Aorta (tissue), 5 donors: ENCODE measurements around the gene SORL1. TPM values are rescaled to one million over a fixed set of nuclear protein-coding genes. Genes with fewer than 3 reads are reported as not detected.

Source experiments
- ATAC-seq: fragments of 200-7000 bp; cut with Tn5 transposase; one replicate; pipeline ENCODE4 v1.9.1; 2022; ENCODE audit warnings: moderate library complexity; ENCODE audit not compliant: low FRiP score
- DNase-seq, 2 donors: peaks; one replicate each; pipeline ENCODE4 v3.0.0-alpha.2; 2020
- H3K27ac ChIP-seq, 2 donors: one replicate each; pipeline ENCODE4 v1.5.1; 2013; ENCODE audit warnings: low read length in 2 of 2, mild to moderate bottlenecking in 2 of 2, moderate library complexity in 2 of 2, control low read depth in 1 of 2, inconsistent platforms in 1 of 2, low read depth in 1 of 2
- H3K27me3 ChIP-seq, 2 donors: one replicate each; pipeline ENCODE4 v1.6.1; 2013; ENCODE audit warnings: control low read depth in 1 of 2, low read length in 1 of 2, mild to moderate bottlenecking in 1 of 2, moderate library complexity in 1 of 2; ENCODE audit not compliant: insufficient read depth in 2 of 2, control insufficient read depth in 1 of 2
- H3K36me3 ChIP-seq, 2 donors: one replicate each; pipeline ENCODE4 v1.6.1; 2013; ENCODE audit warnings: control low read depth in 1 of 2, low read length in 1 of 2, mild to moderate bottlenecking in 1 of 2; ENCODE audit not compliant: insufficient read depth in 2 of 2, control insufficient read depth in 1 of 2
- H3K4me1 ChIP-seq, 2 donors: one replicate each; pipeline ENCODE4 v1.6.1; 2013; ENCODE audit warnings: low read length in 2 of 2, control low read depth in 1 of 2, mild to moderate bottlenecking in 1 of 2, moderate library complexity in 1 of 2; ENCODE audit not compliant: insufficient read depth in 2 of 2, control insufficient read depth in 1 of 2
- H3K4me3 ChIP-seq, 2 donors: one replicate each; pipeline ENCODE4 v1.5.1; 2013; ENCODE audit warnings: low read length in 2 of 2, control low read depth in 1 of 2, mild to moderate bottlenecking in 1 of 2
- H3K9me3 ChIP-seq: one replicate; pipeline ENCODE4 v1.6.1; 2013; ENCODE audit warnings: mild to moderate bottlenecking, low read length; ENCODE audit not compliant: control insufficient read depth
- WGBS, 2 donors: extraction: QIAGEN DNeasy Blood & Tissue Kit; methylation state at CpG; one replicate each; pipeline ENCODE4 v1.1.7; 2013; 5-methylcytosine and 5-hydroxymethylcytosine counted together
- intact Hi-C, 2 donors: fragments of 100-400 bp; cut with DNase I; formaldehyde crosslinking; loops; one replicate each; pipeline versions ENCODE4 v1.14.2 to v1.15.0; 2022
- polyA plus RNA-seq, 2 donors: library from polyadenylated mRNA; stranded (reverse); fragments of 200-250 nt; gene quantifications; one replicate each; pipeline ENCODE4 v1.2.3, GENCODE V29; 2013
- total RNA-seq, 2 donors: library from RNA; stranded (reverse); fragmentation: NEBNext Ultra II Directional; extraction: Animal tissue kit (Norgen Biotek cat#: 25700); gene quantifications; one replicate each; pipeline ENCODE4 v1.2.1, GENCODE V29; 2021
- donor health status: healthy with polysubstance abuse.
- donor health status: Bipolar disorder and iron deficiency.
- donor health status: DM: no; HTN: no; CAD: no.
- donor health status: DM: no; HTN: no; CAD: no.
- donor health status: DM: yes; HTN: yes; CAD: no.

SORL1 gene
- total and polyA plus RNA-seq, 4 donors = 0.79 to 37.2 (median 18.3) TPM

- ATAC-seq (peak; percentile 58), DNase-seq (peak; percentile 79 to 84)
- H3K9me3 ChIP-seq = no peaks in the 10 kb centered on the region
- intact Hi-C loops = no loop called here
- H3K27ac ChIP-seq = peak overlapping the region in 1 of 2 donors; percentile 34
- H3K36me3 ChIP-seq = no peaks in the 10 kb centered on the region
- H3K4me3 ChIP-seq = no peak overlapping the region
- H3K27me3 ChIP-seq = no peaks in the 10 kb centered on the region
- WGBS, 2 donors = 27 to 35% methylated on average over 11 of the region's 11 CpGs
- H3K4me1 ChIP-seq = peaks cover 2 to 4% of the 10 kb centered on the region in 2 donors
Observed at GRCh38 chr11:121464352-121464946, 12.3 kb downstream of the SORL1 start.

GRCh38 chr11:121465709-121466062, 13.6 kb downstream of the SORL1 start:
- Histone ChIP-seq H3K27ac (peak overlapping the region in 1 of 2 donors; percentile 85), H3K9me3 (no peaks in the 10 kb centered on the region), H3K27me3 (no peaks in the 10 kb centered on the region), H3K4me1 (peaks cover 2 to 4% of the 10 kb centered on the region in 2 donors), H3K36me3 (no peaks in the 10 kb centered on the region), H3K4me3 (no peak overlapping the region)
- 80 to 91% methylated on average over 8 of the region's 8 CpGs for WGBS, 2 donors
- DNase-seq = no peak
- ATAC-seq = no peak
- intact Hi-C loops = no loop called here

- ATAC-seq (peak; percentile 89), DNase-seq (peak; percentile 95 to 96)
- 45 to 54% methylated on average over 8 of the region's 8 CpGs for whole genome bisulfite sequencing, 2 donors
- Histone ChIP-seq H3K9me3 (no peaks in the 10 kb centered on the region), H3K4me3 (no peak overlapping the region), H3K27me3 (no peaks in the 10 kb centered on the region), H3K27ac (peak overlapping the region in 1 of 2 donors; percentile 85), H3K4me1 (peaks cover 2 to 4% of the 10 kb centered on the region in 2 donors), H3K36me3 (no peaks in the 10 kb centered on the region)
- intact Hi-C loops = no loop called here
Observed at GRCh38 chr11:121466063-121466794, 14.1 kb downstream of the SORL1 start.

DNA sequence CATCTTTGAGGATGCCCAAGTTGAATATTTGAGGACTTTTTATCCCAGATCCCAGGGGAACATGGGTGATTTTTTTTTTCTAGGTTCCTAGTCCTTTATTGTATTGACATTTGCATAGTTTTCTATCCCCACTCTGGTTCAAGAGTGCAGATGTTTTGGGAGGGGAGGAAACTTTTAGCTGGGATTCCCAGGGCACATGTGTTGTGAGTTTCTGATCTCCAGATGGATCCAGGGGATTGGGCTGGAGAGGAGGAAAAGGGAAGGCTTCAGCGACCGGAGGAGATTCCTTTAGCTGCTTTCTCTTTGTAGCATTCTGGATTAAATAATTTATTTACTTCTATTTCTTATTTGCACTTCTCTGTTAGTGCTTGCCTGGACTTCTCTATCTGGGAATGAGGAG, 15.4 kb downstream of the SORL1 start:
- H3K4me1 ChIP-seq = peaks cover 2 to 4% of the 10 kb centered on the region in 2 donors
- H3K27ac ChIP-seq = peak overlapping the region in 1 of 2 donors; percentile 86
- no peaks in the 10 kb centered on the region for H3K27me3 ChIP-seq
- no peak for ATAC-seq
- no peaks in the 10 kb centered on the region for H3K9me3 ChIP-seq
- no peak for DNase-seq
- 91% methylated on average over 2 of the region's 2 CpGs for WGBS, 2 donors
- no peak overlapping the region for H3K4me3 ChIP-seq
- intact Hi-C loops = no loop called here
- H3K36me3 ChIP-seq = no peaks in the 10 kb centered on the region

GRCh38 chr11:121467965-121468364, 15.9 kb downstream of the SORL1 start:
- H3K27me3 ChIP-seq = no peaks in the 10 kb centered on the region
- H3K36me3 ChIP-seq = no peaks in the 10 kb centered on the region
- no peak overlapping the region for H3K4me3 ChIP-seq
- H3K9me3 ChIP-seq = no peaks in the 10 kb centered on the region
- no peak for DNase-seq
- ATAC-seq = no peak
- intact Hi-C loops = no loop called here
- WGBS, 2 donors = 82 to 84% methylated on average over 10 of the region's 10 CpGs
- H3K4me1 ChIP-seq = peaks cover 2 to 4% of the 10 kb centered on the region in 2 donors
- no peak overlapping the region for H3K27ac ChIP-seq

- intact Hi-C loops = loop anchor here in 1 of 2 donors (5.0 kb wide), 1 partner anchor 47 kb away; no protein-coding TSS in a partner anchor
- H3K9me3 ChIP-seq = no peaks in the 10 kb centered on the region
- peaks cover 2 to 4% of the 10 kb centered on the region in 2 donors for H3K4me1 ChIP-seq
- no peaks in the 10 kb centered on the region for H3K36me3 ChIP-seq
- H3K27me3 ChIP-seq = no peaks in the 10 kb centered on the region
- ATAC-seq (no peak), DNase-seq (no peak)
- H3K27ac ChIP-seq = no peak overlapping the region
- 83 to 94% methylated on average over 5 of the region's 5 CpGs for WGBS, 2 donors
- H3K4me3 ChIP-seq = no peak overlapping the region
Observed at GRCh38 chr11:121469910-121470309, 17.8 kb downstream of the SORL1 start.

DNA sequence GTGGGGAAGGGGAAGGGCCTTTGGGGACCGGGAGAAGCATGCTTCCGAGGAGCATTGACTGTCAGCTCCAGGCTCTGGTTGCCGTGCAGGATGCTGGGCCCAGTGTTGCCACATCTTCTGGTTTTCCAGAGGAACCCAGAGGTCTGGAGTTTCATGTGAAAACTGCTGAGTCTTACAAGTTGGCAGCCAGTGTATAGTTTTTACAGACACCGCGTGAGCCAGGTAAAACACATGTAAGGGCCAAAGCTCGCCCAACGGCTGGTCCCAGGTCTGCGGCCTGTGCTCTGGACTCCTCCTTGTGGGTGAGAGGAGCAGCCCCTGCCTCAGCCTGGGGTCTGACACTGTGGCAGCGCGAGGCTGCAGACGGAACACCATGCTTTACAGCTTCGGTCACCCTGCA, 19.1 kb downstream of the SORL1 start:
- Histone ChIP-seq H3K27ac (no peak overlapping the region), H3K36me3 (no peaks in the 10 kb centered on the region), H3K4me3 (no peak overlapping the region), H3K4me1 (peaks cover 2 to 4% of the 10 kb centered on the region in 2 donors), H3K27me3 (no peaks in the 10 kb centered on the region), H3K9me3 (no peaks in the 10 kb centered on the region)
- WGBS, 2 donors = 32 to 46% methylated on average over 12 of the region's 12 CpGs
- DNase-seq (no peak), ATAC-seq (no peak)
- intact Hi-C loops = loop anchor here in 1 of 2 donors (5.0 kb wide), 1 partner anchor 46 kb away; no protein-coding TSS in a partner anchor

- ATAC-seq (no peak), DNase-seq (no peak)
- H3K4me1 ChIP-seq = peaks cover 2 to 3% of the 10 kb centered on the region in 2 donors
- H3K9me3 ChIP-seq = no peaks in the 10 kb centered on the region
- H3K36me3 ChIP-seq = no peaks in the 10 kb centered on the region
- WGBS, 2 donors = 94% methylated on average over 2 of the region's 2 CpGs
- H3K27ac ChIP-seq = no peak overlapping the region
- no peak overlapping the region for H3K4me3 ChIP-seq
- intact Hi-C loops = loop anchor here in 1 of 2 donors (5.0 kb wide), 1 partner anchor 45 kb away; no protein-coding TSS in a partner anchor
- no peaks in the 10 kb centered on the region for H3K27me3 ChIP-seq
Observed at GRCh38 chr11:121472312-121472711, 20.2 kb downstream of the SORL1 start.
